Esophagus squamous epithelium (tissue), 4 donors: ENCODE data around the gene TRIM15.
"Not testable (repeated sequence)": the region's sequence is repeated elsewhere in the genome, so short reads cannot be mapped to it uniquely, and the experiment has no call there.

Source experiments
- CTCF ChIP-seq, 6 experiments: fragments of 450-650 bp in 4 of 6; fragments of 200-600 bp in 2 of 6; sonication (generic) in 2 of 6; IDR thresholded peaks; one replicate each; pipeline ENCODE4 v1.5.1; 2016 to 2019; ENCODE audit warnings: antibody characterized with exemption in 6 of 6, mild to moderate bottlenecking in 4 of 6, moderate library complexity in 4 of 6
- POLR2A ChIP-seq, 4 donors: fragments of 450-650 bp; IDR thresholded peaks; one replicate each; pipeline ENCODE4 v1.6.1; 2017; ENCODE audit warnings: antibody characterized with exemption in 4 of 4, mild to moderate bottlenecking in 4 of 4, moderate library complexity in 3 of 4

GRCh38 chr6:30118691-30119090 lies 44.7 kb upstream of the TRIM15 start:
- not testable (repeated sequence) for TF ChIP-seq CTCF, POLR2A (IDR thresholded peaks at IDR 0.05)
